Endodermal cell (in vitro differentiated cells): ENCODE data around the gene STAP2. TPM values are rescaled to one million over a fixed set of nuclear protein-coding genes. Genes with fewer than 3 reads are reported as not detected.
A peak's percentile ranks its signal among the peaks of the same experiment; 100 is the strongest.

Source experiments
- DNase-seq: peaks from one replicate; pipeline ENCODE4 v3.0.0-alpha.2; 2017
- H3K27ac ChIP-seq: 2 replicates; pipeline ENCODE4 v1.5.1; 2013; ENCODE audit warnings: mild to moderate bottlenecking, low read depth, low read length, moderate library complexity
- H3K27me3 ChIP-seq: 2 replicates; pipeline ENCODE4 v1.6.1; 2013; ENCODE audit warnings: mild to moderate bottlenecking, low read length, moderate library complexity; ENCODE audit not compliant: insufficient read depth, control insufficient read depth, poor library complexity, severe bottlenecking
- H3K36me3 ChIP-seq: 2 replicates; pipeline ENCODE4 v1.7.0; 2013; ENCODE audit warnings: mild to moderate bottlenecking, low read length, moderate library complexity; ENCODE audit not compliant: control insufficient read depth, insufficient read depth
- H3K4me1 ChIP-seq: one replicate; pipeline ENCODE4 v1.7.0; 2013; ENCODE audit warnings: low read length; ENCODE audit not compliant: control insufficient read depth, insufficient read depth
- H3K4me3 ChIP-seq: 2 replicates; pipeline ENCODE4 v1.5.1; 2013; ENCODE audit warnings: mild to moderate bottlenecking, low read length, moderate library complexity
- H3K9ac ChIP-seq: 2 replicates; pipeline ENCODE4 v1.6.1; 2013; ENCODE audit warnings: mild to moderate bottlenecking, low read length, moderate library complexity; ENCODE audit not compliant: poor library complexity, severe bottlenecking; ENCODE audit errors: extremely low read depth
- H3K9me3 ChIP-seq: 2 replicates; pipeline ENCODE4 v1.6.1; 2013; ENCODE audit warnings: mild to moderate bottlenecking, low read length, moderate library complexity; ENCODE audit not compliant: control insufficient read depth
- H3K27ac Mint-ChIP-seq: 2 replicates; pipeline ENCODE4 v1.8.0; 2020; ENCODE audit warnings: mixed read lengths
- H3K27me3 Mint-ChIP-seq: 2 replicates; pipeline ENCODE4 v1.8.0; 2021; ENCODE audit warnings: mild to moderate bottlenecking, mixed read lengths; ENCODE audit not compliant: insufficient read depth
- H3K36me3 Mint-ChIP-seq: 2 replicates; pipeline ENCODE4 v1.8.0; 2020; ENCODE audit warnings: low read depth, mixed read lengths
- H3K4me1 Mint-ChIP-seq: 2 replicates; pipeline ENCODE4 v1.8.0; 2020; ENCODE audit warnings: mixed read lengths
- H3K4me3 Mint-ChIP-seq: 2 replicates; pipeline ENCODE4 v1.8.0; 2020; ENCODE audit warnings: mild to moderate bottlenecking, moderate library complexity, mixed read lengths
- H3K9me3 Mint-ChIP-seq: 2 replicates; pipeline ENCODE4 v1.8.0; 2020; ENCODE audit warnings: mild to moderate bottlenecking, mixed read lengths
- WGBS, 2 experiments: methylation state at CpG; one replicate each; pipeline versions ENCODE4 v1.1.5 to v1.1.7; 2013; ENCODE audit warnings: missing lambda C conversion rate in 2 of 2, mixed read lengths in 1 of 2; ENCODE audit not compliant: insufficient coverage in 1 of 2, insufficient read length in 1 of 2; 5-methylcytosine and 5-hydroxymethylcytosine counted together
- total RNA-seq, 2 donors: library from RNA; stranded (reverse); fragmentation: NEBNext Ultra II Directional in 1 of 2; extraction: Animal tissue kit (Norgen Biotek cat#: 25700) in 1 of 2; gene quantifications; 2 replicates in 1 of 2; 3 replicates in 1 of 2; pipeline ENCODE4 v1.2.1, GENCODE V29; 2021
- TF ChIP-seq, protein P1 (sequence below): fragments of 200-600 bp; sonication (generic); conservative IDR thresholded peaks from 2 replicates; pipeline ENCODE4 v1.5.0; 2021; ENCODE audit warnings: antibody characterized with exemption, mild to moderate bottlenecking

Gene STAP2
- total RNA-seq, 2 donors from 2014 or later = 12.7 to 13.3 TPM

DNA sequence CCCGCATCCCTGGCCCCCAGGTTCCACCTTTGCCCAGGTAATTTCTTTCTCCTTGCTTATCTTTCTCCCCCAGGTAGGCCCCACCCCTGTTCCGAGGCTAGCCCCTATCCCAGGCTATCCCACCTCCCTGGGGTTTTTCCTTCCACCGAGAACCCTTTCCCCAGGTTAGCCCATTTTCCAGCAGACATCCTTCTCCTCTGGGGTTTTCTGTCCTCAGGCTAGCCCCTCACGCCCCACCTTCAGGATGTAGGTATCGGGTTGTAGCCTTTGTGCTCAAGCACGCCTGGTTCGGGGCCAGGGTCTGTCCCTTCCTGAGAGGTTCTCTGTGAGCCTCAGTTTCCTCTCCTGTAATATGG, 33.4 kb downstream of the STAP2 start:
- no peaks in the 10 kb centered on the region for H3K27me3 Mint-ChIP-seq
- no peak overlapping the region for H3K27ac Mint-ChIP-seq
- TF ChIP-seq, protein P1, sequence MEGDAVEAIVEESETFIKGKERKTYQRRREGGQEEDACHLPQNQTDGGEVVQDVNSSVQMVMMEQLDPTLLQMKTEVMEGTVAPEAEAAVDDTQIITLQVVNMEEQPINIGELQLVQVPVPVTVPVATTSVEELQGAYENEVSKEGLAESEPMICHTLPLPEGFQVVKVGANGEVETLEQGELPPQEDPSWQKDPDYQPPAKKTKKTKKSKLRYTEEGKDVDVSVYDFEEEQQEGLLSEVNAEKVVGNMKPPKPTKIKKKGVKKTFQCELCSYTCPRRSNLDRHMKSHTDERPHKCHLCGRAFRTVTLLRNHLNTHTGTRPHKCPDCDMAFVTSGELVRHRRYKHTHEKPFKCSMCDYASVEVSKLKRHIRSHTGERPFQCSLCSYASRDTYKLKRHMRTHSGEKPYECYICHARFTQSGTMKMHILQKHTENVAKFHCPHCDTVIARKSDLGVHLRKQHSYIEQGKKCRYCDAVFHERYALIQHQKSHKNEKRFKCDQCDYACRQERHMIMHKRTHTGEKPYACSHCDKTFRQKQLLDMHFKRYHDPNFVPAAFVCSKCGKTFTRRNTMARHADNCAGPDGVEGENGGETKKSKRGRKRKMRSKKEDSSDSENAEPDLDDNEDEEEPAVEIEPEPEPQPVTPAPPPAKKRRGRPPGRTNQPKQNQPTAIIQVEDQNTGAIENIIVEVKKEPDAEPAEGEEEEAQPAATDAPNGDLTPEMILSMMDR = no peak
- Histone ChIP-seq H3K27ac (no peak overlapping the region), H3K27me3 (no peaks in the 10 kb centered on the region), H3K36me3 (no peaks in the 10 kb centered on the region), H3K9me3 (no peaks in the 10 kb centered on the region), H3K4me3 (no peak overlapping the region), H3K4me1 (no peaks in the 10 kb centered on the region), H3K9ac (no peak overlapping the region)
- H3K4me1 Mint-ChIP-seq = peaks cover 6% of the 10 kb centered on the region
- H3K36me3 Mint-ChIP-seq = peaks cover 19% of the 10 kb centered on the region
- H3K9me3 Mint-ChIP-seq = no peaks in the 10 kb centered on the region
- WGBS, 2 experiments = 87 to 98% methylated on average over 6 to 7 of the region's 7 CpGs
- H3K4me3 Mint-ChIP-seq = peak overlapping the region; percentile 51
- peak; percentile 60 for DNase-seq

DNA sequence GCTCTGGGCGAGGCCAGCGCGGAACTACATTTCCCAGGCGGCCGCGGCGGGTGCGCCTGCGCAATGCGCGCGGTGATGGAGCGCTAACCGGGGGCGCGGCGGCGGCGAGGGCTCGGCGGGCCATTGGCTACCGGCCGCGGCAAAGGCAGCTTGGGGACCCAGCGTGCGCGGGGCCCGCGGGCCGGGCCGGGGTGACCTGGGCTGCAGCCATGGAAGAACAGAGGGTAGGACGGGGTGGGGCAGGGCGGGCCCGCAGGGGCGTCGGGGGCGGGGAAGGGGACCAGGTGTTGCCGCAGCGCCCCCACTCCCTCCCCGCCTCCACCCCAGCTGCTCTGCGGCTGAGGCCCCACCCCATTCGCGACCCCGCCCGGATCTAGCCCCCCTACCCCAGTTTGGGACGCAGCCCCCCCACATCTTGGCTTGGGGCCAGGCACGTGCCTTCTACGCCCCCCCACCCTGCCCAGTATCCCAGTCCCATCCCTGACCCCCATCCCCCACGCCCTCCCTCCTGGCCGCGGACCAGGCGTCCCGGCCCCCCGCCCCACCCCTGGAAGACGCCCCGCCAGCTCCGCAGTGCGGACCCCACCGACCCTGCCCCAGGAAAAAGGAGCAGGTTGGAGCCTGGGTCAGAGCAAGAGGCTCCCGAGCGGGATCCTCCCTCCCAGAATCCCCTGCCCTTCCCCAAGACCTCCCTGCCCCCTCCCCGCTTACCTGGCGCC, 33.9 kb downstream of the STAP2 start, which contains the start of gene FSD1:
Gene FSD1 (plus strand): TSS at position 61 of the 719 bp plus-strand sequence. CDS start 149 bp downstream, at position 210.
- Mint-ChIP-seq H3K36me3 (peaks cover 14% of the 10 kb centered on the region), H3K4me1 (peaks cover 6% of the 10 kb centered on the region), H3K9me3 (no peaks in the 10 kb centered on the region), H3K27me3 (no peaks in the 10 kb centered on the region), H3K4me3 (peak within 1 kb of the TSS; percentile 51), H3K27ac (no peak within 1 kb of the TSS)
- DNase-seq = peak; percentile 92
- Histone ChIP-seq H3K4me1 (no peaks in the 10 kb centered on the region), H3K36me3 (no peaks in the 10 kb centered on the region), H3K9me3 (no peaks in the 10 kb centered on the region), H3K4me3 (no peak within 1 kb of the TSS), H3K27me3 (no peaks in the 10 kb centered on the region), H3K9ac (no peak within 1 kb of the TSS), H3K27ac (no peak within 1 kb of the TSS)
- TF ChIP-seq, protein P1 = no peak
- 5% methylated on average over 10 to 56 of the region's 63 CpGs for WGBS, 2 experiments

DNA sequence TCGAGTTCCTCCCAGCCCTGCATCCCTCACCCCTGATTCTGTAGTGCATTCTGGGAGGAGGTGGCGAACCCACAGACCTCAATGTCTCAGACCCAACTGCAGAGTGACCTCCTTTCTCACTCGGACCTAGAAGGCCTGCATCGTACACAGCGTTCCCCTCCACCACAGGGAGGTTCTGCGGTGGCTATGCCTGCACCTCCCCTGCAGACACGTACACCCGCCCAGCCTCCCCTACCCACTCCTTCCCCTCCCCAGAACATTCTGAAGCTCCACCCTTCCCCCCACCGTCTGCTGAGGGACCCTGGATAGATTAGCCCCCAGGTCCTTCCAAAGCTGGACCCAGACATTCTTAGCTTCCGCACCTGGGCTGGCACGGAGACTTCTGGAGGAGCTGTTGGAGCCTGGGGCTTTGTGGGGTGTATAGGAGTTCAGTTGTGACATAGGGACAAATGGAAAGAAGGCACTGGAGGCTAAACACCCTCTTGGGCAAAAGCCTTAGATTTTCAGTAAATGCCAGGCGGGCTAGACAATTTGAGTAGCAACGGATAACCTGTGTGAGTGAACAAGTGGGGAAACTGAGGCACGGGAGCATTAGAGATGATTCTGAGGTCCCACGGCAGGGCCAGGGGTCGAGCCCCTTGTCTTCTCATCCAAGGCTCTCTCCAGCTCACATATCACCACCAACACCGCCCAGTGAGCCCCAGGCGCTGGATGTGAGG, 34.6 kb downstream of the STAP2 start:
- no peaks in the 10 kb centered on the region for H3K4me1 ChIP-seq
- peaks cover 9% of the 10 kb centered on the region for H3K36me3 Mint-ChIP-seq
- H3K27ac Mint-ChIP-seq = no peak overlapping the region
- no peaks in the 10 kb centered on the region for H3K27me3 Mint-ChIP-seq
- no peaks in the 10 kb centered on the region for H3K36me3 ChIP-seq
- no peaks in the 10 kb centered on the region for H3K9me3 Mint-ChIP-seq
- no peak overlapping the region for H3K9ac ChIP-seq
- H3K4me3 ChIP-seq = no peak overlapping the region
- H3K27ac ChIP-seq = no peak overlapping the region
- H3K4me1 Mint-ChIP-seq = peaks cover 6% of the 10 kb centered on the region
- no peaks in the 10 kb centered on the region for H3K9me3 ChIP-seq
- H3K27me3 ChIP-seq = no peaks in the 10 kb centered on the region
- peak overlapping the region; percentile 51 for H3K4me3 Mint-ChIP-seq
- TF ChIP-seq, protein P1 = no peak
- 64 to 84% methylated on average over 14 to 18 of the region's 18 CpGs for WGBS, 2 experiments
- no peak for DNase-seq
